ENCODE data around the gene SLX4IP.
A peak's percentile ranks its signal among the peaks of the same experiment; 100 is the strongest.

SLX4IP gene

DNA sequence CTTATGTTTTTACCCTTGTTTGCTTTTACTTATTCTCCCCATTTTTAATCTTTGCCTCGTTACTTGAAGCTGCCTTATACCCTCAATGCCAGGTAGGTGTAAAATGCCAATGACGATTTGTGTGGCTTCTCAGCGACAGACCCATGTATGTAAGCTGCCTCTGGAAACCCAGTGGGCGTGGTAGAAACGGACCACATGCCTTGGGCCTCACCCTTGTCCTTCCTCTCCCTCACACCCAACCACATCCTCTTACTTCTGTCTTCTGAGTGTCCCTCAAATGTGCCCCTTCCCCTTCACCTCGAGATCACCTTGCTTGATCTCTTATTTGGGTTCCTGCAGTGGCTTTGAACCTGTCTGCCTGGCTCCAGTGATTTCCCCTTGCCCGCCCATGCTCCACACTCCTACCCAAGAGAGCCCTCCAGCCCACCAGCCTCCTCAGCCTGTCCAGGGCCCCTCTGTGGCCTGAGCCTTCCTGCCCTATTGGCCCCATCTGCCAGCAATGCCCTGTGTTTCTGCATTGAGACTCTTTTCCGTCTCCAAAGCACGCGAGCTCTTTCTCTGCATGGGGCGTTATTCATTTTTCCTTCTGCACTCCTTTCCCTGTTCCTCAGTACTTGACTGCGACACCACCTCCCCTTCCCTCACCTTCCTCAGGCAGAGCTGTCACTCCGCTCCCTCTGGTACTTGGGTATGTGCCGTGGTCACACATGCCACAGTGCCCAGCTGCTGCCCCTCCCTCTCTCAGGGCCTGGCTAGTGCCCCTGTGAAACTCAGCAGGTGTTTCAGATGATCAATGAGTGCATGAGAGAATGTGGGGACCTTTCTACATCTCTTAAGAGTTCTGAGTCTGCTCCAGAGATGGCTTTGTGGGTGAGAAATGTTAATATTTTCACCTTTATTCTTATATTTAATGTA lies 115.4 kb downstream of the SLX4IP start:
- no peak overlapping the region for H3K4me3 ChIP-seq (replicated peaks in 1 of 2; ENCODE audit: low read depth in 2 of 2, low read length in 2 of 2)
- TF ChIP-seq, protein P1, sequence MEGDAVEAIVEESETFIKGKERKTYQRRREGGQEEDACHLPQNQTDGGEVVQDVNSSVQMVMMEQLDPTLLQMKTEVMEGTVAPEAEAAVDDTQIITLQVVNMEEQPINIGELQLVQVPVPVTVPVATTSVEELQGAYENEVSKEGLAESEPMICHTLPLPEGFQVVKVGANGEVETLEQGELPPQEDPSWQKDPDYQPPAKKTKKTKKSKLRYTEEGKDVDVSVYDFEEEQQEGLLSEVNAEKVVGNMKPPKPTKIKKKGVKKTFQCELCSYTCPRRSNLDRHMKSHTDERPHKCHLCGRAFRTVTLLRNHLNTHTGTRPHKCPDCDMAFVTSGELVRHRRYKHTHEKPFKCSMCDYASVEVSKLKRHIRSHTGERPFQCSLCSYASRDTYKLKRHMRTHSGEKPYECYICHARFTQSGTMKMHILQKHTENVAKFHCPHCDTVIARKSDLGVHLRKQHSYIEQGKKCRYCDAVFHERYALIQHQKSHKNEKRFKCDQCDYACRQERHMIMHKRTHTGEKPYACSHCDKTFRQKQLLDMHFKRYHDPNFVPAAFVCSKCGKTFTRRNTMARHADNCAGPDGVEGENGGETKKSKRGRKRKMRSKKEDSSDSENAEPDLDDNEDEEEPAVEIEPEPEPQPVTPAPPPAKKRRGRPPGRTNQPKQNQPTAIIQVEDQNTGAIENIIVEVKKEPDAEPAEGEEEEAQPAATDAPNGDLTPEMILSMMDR (IDR thresholded peaks at IDR 0.05; ENCODE audit: low read depth, low read length), result no peak
- DNase-seq (ENCODE audit: low read depth in 2 of 2), result no peak

DNA sequence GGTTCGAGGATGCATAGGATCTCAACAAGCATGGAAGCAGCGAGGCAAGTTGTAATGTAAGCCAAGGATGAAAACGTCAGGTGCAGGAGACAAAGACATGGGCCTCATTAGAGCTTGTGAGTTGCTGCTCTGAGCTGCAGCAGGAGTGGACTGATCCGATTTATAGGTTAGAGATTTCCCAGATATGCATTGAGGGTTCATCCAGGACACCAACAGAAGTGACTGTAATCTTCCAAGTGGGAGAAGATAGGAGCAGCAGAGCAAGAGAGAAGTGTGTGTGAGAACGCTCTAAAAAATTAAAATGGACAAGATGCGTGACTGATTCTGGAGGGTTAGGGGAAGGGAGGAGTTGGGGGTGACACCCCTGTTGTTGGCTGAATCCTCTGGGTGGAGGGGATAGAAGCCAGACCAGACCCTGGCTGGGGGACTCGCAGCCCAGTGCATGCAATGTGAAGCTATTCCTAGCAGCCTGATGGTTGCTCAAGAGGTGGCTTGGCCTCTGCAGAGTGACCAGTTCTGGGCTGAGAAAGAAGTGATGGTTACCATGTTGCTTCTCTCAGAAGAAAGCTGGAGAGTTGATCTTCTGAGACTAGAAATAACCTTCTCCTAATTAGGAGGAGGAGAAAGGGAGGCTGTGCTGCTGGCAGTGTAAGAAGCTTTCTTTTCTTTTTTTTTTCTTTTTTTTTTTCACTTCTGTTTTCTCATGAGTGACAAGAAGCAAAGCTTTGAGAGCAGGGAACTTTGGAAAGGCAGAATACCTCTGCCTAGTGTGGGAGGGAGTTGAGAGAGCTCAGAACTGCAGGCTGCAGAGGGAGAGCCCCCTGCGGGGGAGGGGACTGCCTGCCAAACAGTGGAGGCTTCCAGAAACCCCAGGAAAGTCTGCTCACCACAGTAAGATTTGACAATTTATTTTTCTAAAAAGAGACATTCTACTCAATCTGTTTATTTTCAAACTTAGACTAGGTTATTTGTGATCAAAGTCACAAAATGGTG lies 116.9 kb downstream of the SLX4IP start:
- no peak for DNase-seq (ENCODE audit: low read depth in 2 of 2)
- TF ChIP-seq, protein P1 (IDR thresholded peaks at IDR 0.05; ENCODE audit: low read depth, low read length), result no peak
- no peak overlapping the region for H3K4me3 ChIP-seq (replicated peaks in 1 of 2; ENCODE audit: low read depth in 2 of 2, low read length in 2 of 2)

DNA sequence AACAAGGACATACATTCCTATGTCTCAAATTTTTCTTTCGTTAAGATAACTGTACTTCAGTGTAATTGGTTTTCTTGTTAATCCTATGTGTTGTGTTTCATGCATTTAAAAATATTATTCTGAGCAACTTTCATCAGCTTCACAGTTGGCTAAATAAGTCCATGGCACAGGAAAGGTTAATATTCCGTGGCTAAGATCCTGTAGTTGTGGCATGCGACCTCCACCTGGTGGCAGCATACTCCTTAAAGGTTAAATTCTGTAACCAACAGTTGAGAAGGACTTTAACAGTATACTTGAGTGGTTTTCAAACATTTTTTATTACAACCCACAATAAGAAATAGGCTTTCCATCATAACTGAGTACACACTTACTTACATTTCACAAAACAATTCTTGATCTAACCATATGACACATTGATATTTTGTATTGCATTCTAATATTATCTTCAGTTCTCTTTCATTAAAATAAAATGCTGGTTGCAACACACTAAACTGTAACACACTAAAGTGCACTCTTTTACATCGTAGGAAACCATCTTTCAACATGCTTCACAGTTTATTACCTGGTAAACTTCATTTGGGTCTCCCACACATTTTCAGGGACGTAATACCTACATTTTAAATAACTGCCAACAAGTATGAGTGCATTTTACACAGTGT lies 118.3 kb downstream of the SLX4IP start:
- DNase-seq (ENCODE audit: low read depth in 2 of 2), result peak; percentile 87 to 90
- no peak overlapping the region for H3K4me3 ChIP-seq (replicated peaks in 1 of 2; ENCODE audit: low read depth in 2 of 2, low read length in 2 of 2)
- TF ChIP-seq, protein P1 (IDR thresholded peaks at IDR 0.05; ENCODE audit: low read depth, low read length), result peak; percentile 83

GRCh38 chr20:10554285-10554684 lies 119.2 kb downstream of the SLX4IP start:
- peak in 1 of 2 donors; percentile 50 for DNase-seq (ENCODE audit: low read depth in 2 of 2)
- TF ChIP-seq, protein P1 (IDR thresholded peaks at IDR 0.05; ENCODE audit: low read depth, low read length), result no peak
- no peak overlapping the region for H3K4me3 ChIP-seq (replicated peaks in 1 of 2; ENCODE audit: low read depth in 2 of 2, low read length in 2 of 2)

DNA sequence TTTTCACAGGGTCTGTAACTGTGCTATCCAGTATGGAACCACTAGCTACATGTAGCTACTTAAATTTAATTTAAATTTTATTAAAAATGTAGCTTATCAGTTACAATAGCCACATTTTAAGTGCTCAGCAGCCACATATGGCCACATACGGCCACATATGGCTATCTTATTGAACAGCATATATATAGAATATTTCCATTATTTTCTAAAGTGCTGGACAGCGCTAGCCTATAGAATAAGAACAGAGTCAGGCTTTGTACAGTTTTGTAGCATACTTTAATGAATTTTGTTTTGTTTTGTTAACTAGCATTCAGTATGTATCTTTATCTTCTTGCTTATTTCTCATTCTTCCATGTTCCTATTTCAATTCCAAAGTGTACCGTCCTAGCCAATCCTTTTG lies 120.3 kb downstream of the SLX4IP start:
- H3K4me3 ChIP-seq (replicated peaks in 1 of 2; ENCODE audit: low read depth in 2 of 2, low read length in 2 of 2), result no peak overlapping the region
- TF ChIP-seq, protein P1 (IDR thresholded peaks at IDR 0.05; ENCODE audit: low read depth, low read length), result no peak
- DNase-seq (ENCODE audit: low read depth in 2 of 2), result no peak

DNA sequence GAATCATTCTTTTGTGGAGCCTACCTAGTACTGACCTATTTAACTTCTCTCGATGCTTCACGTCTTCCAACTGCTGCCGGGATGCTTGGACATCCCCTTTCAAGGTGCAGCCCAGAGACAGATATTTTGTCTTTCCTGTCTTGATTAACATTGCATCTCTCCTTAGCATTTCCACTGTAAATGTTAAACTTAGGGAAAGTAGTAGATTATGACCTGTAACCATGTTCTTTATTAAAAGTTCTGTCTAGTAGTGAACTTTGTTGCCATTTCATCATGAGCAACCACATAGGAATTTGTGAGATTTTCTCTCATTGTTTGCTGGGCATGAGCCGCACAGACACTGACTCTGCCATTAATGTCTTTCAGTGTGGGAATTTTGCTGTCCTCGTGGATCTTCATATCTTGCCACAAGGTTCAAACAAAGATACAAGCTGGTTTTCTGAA lies 120.8 kb downstream of the SLX4IP start:
- peak; percentile 69 to 85 for DNase-seq (ENCODE audit: low read depth in 2 of 2)
- no peak overlapping the region for H3K4me3 ChIP-seq (replicated peaks in 1 of 2; ENCODE audit: low read depth in 2 of 2, low read length in 2 of 2)
- TF ChIP-seq, protein P1 (IDR thresholded peaks at IDR 0.05; ENCODE audit: low read depth, low read length), result no peak

All from cardiac fibroblast (primary cell).